Neural progenitor cell (in vitro differentiated cells): ENCODE data around the gene RXRG. TPM values are rescaled to one million over a fixed set of nuclear protein-coding genes. Genes with fewer than 3 reads are reported as not detected.

ENCODE experiments used
- DNase-seq: peaks from one replicate; pipeline ENCODE4 v3.0.0-alpha.2; 2016; ENCODE audit warnings: low spot score
- H2AFZ ChIP-seq: fragments of 200-600 bp; sonication (generic); replicated peaks from 2 replicates; pipeline ENCODE4 v1.6.1; 2016; ENCODE audit warnings: antibody characterized with exemption
- H3F3A ChIP-seq: fragments of 200-600 bp; sonication (generic); 2 replicates; pipeline ENCODE4 v1.6.1; 2016; ENCODE audit warnings: antibody characterized with exemption, low read depth
- H3K27ac ChIP-seq: fragments of 200-600 bp; sonication (generic); 2 replicates; pipeline ENCODE4 v1.5.1; 2016; ENCODE audit warnings: mild to moderate bottlenecking
- H3K27me3 ChIP-seq: fragments of 200-600 bp; sonication (generic); 2 replicates; pipeline ENCODE4 v1.6.1; 2016; ENCODE audit warnings: mild to moderate bottlenecking, moderate library complexity
- H3K36me3 ChIP-seq: fragments of 200-600 bp; sonication (generic); 2 replicates; pipeline ENCODE4 v1.5.1; 2016
- H3K4me1 ChIP-seq: fragments of 200-600 bp; sonication (generic); 2 replicates; pipeline ENCODE4 v1.6.1; 2016; ENCODE audit warnings: mixed run types
- H3K4me2 ChIP-seq: fragments of 200-600 bp; sonication (generic); 2 replicates; pipeline ENCODE4 v1.6.1; 2016
- H3K4me3 ChIP-seq: fragments of 200-600 bp; sonication (generic); 2 replicates; pipeline ENCODE4 v1.5.1; 2016
- H3K79me2 ChIP-seq: fragments of 200-600 bp; sonication (generic); 2 replicates; pipeline ENCODE4 v1.6.1; 2016; ENCODE audit warnings: low read depth
- H3K9ac ChIP-seq: fragments of 200-600 bp; sonication (generic); 2 replicates; pipeline ENCODE4 v1.6.1; 2016
- H3K9me3 ChIP-seq: fragments of 200-600 bp; sonication (generic); 2 replicates; pipeline ENCODE4 v1.5.1; 2016; ENCODE audit warnings: low read depth
- H4K20me1 ChIP-seq: fragments of 200-600 bp; sonication (generic); 2 replicates; pipeline ENCODE4 v1.6.1; 2016; ENCODE audit warnings: low read depth
- H3K27ac Mint-ChIP-seq: 3 replicates; pipeline ENCODE4 v1.8.0; 2021; ENCODE audit warnings: mixed read lengths
- H3K27me3 Mint-ChIP-seq: 2 replicates; pipeline ENCODE4 v1.8.0; 2022; ENCODE audit warnings: low read depth, mild to moderate bottlenecking, inconsistent platforms, moderate library complexity, mixed read lengths; ENCODE audit not compliant: insufficient read depth
- H3K36me3 Mint-ChIP-seq: 3 replicates; pipeline ENCODE4 v1.8.0; 2021; ENCODE audit warnings: mixed read lengths
- H3K4me1 Mint-ChIP-seq: 3 replicates; pipeline ENCODE4 v1.8.0; 2021; ENCODE audit warnings: mixed read lengths
- H3K4me3 Mint-ChIP-seq: 3 replicates; pipeline ENCODE4 v1.8.0; 2021; ENCODE audit warnings: mild to moderate bottlenecking, moderate library complexity, mixed read lengths
- H3K9me3 Mint-ChIP-seq: 3 replicates; pipeline ENCODE4 v1.8.0; 2020; ENCODE audit warnings: mixed read lengths
- EZH2 ChIP-seq: fragments of 200-600 bp; sonication (generic); IDR thresholded peaks from 2 replicates; pipeline ENCODE4 v1.6.1; 2017; ENCODE audit warnings: antibody characterized with exemption, mild to moderate bottlenecking, moderate library complexity
- EZH2phosphoT487 ChIP-seq: fragments of 200-600 bp; sonication (generic); IDR thresholded peaks from 2 replicates; pipeline ENCODE4 v1.6.1; 2017; ENCODE audit warnings: antibody characterized with exemption
- total RNA-seq: library from RNA; depleted of rRNA; stranded (reverse); fragments of >200 nt; gene quantifications from 2 replicates; pipeline ENCODE4 v1.2.3, GENCODE V29; 2015; ENCODE audit warnings: low replicate concordance
- TF ChIP-seq, protein P1 (sequence below): fragments of 200-600 bp; sonication (generic); IDR thresholded peaks from 2 replicates; pipeline ENCODE4 v1.5.1; 2017; ENCODE audit warnings: antibody characterized with exemption, mild to moderate bottlenecking

Gene RXRG
- total RNA-seq, 1 donor from 2014 or later: not detected

DNA sequence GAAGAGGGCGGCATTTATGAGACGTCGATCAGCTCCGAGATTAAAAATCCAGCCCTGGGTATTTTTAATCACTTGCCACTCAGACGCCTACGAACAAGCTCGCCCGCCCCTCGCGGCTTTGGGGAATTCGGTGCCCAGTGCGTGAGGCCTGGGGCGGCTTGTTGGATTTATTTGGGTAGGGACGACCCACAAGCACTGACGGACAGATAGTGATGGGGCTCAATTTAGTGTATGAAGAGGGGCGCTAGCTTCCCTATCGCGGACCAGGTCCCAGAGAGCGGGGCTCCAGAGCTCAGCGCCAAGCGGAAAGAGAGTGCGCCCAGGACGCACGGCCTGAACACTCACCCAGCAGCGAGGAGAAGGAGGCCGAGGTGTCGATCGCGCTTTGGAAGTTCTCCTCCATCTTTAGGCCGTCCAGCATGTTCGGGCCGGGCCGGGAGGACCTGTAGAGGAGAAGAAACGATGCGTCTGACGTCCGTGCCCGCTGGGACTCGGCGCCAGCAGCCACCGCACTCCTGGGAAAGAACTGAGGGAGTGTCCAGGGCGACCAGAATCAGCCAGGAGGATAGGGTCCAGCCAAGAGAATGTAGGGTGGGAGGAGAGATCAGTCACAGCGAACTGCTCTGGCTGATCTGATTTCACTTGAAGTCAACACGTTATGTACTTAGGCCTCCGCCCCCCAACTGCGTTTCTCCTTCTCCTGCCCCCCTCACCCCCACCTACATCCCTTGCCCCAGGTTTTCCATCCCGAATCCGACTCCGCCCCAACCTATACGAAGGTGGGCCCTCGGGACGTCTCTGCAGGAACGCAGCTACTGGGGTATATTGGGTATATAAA, 89.6 kb downstream of the RXRG start:
- Mint-ChIP-seq H3K27me3 (peaks cover 72% of the 10 kb centered on the region), H3K27ac (no peak overlapping the region), H3K9me3 (no peaks in the 10 kb centered on the region), H3K36me3 (peaks cover 4% of the 10 kb centered on the region), H3K4me1 (peaks cover 45% of the 10 kb centered on the region), H3K4me3 (peak overlapping the region; percentile 89)
- peaks cover 68% of the 10 kb centered on the region for H3K4me1 ChIP-seq
- H3K79me2 ChIP-seq: no peaks in the 10 kb centered on the region
- H3K27me3 ChIP-seq: peaks cover 94% of the 10 kb centered on the region
- no peaks in the 10 kb centered on the region for H4K20me1 ChIP-seq
- no peaks in the 10 kb centered on the region for H3K36me3 ChIP-seq
- H3K9ac ChIP-seq: no peak overlapping the region
- H3K9me3 ChIP-seq: no peaks in the 10 kb centered on the region
- peaks cover 61% of the 10 kb centered on the region for H3F3A ChIP-seq
- DNase-seq: peak; percentile 63
- H3K27ac ChIP-seq: no peak overlapping the region
- peak overlapping the region; percentile 97 for H3K4me2 ChIP-seq
- peak overlapping the region; percentile 90 for H2AFZ ChIP-seq
- H3K4me3 ChIP-seq: peak overlapping the region; percentile 65
- TF ChIP-seq EZH2 (no peak), EZH2phosphoT487 (peak; percentile 17)

DNA sequence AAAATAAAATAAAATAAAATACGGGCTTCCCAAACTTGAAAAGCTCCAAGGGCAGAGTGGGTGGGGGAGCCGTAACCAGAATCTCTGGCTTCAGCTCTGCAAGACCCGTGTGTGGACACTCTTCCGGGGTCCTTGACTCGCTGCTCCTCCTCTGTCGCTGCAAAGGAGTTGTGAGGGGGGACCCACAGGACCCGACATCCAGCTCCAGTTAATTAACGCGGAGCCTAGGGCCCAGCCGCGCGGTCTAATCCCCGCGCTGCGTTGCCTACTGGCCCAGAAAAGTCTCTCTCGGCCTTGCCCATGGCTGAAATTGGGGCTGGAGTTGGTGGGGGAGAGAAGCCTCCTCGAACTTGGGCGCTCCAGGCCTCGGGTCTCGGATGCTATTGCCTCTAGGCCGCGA, 90.2 kb downstream of the RXRG start:
- Histone ChIP-seq H3K79me2 (no peaks in the 10 kb centered on the region), H3K4me3 (peak overlapping the region; percentile 65), H3K36me3 (no peaks in the 10 kb centered on the region), H3F3A (peaks cover 68% of the 10 kb centered on the region), H2AFZ (no peak overlapping the region), H3K9ac (no peak overlapping the region), H4K20me1 (no peaks in the 10 kb centered on the region), H3K4me1 (peaks cover 73% of the 10 kb centered on the region), H3K27ac (no peak overlapping the region), H3K9me3 (no peaks in the 10 kb centered on the region), H3K4me2 (peak overlapping the region; percentile 97), H3K27me3 (peaks cover 88% of the 10 kb centered on the region)
- Mint-ChIP-seq H3K27ac (no peak overlapping the region), H3K9me3 (no peaks in the 10 kb centered on the region), H3K27me3 (peaks cover 69% of the 10 kb centered on the region), H3K36me3 (peaks cover 4% of the 10 kb centered on the region), H3K4me1 (peaks cover 45% of the 10 kb centered on the region), H3K4me3 (peak overlapping the region; percentile 89)
- DNase-seq: peak; percentile 70
- TF ChIP-seq EZH2: peak; percentile 68
- peak; percentile 57 for TF ChIP-seq EZH2phosphoT487
- TF ChIP-seq, protein P1, sequence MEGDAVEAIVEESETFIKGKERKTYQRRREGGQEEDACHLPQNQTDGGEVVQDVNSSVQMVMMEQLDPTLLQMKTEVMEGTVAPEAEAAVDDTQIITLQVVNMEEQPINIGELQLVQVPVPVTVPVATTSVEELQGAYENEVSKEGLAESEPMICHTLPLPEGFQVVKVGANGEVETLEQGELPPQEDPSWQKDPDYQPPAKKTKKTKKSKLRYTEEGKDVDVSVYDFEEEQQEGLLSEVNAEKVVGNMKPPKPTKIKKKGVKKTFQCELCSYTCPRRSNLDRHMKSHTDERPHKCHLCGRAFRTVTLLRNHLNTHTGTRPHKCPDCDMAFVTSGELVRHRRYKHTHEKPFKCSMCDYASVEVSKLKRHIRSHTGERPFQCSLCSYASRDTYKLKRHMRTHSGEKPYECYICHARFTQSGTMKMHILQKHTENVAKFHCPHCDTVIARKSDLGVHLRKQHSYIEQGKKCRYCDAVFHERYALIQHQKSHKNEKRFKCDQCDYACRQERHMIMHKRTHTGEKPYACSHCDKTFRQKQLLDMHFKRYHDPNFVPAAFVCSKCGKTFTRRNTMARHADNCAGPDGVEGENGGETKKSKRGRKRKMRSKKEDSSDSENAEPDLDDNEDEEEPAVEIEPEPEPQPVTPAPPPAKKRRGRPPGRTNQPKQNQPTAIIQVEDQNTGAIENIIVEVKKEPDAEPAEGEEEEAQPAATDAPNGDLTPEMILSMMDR: no peak

DNA sequence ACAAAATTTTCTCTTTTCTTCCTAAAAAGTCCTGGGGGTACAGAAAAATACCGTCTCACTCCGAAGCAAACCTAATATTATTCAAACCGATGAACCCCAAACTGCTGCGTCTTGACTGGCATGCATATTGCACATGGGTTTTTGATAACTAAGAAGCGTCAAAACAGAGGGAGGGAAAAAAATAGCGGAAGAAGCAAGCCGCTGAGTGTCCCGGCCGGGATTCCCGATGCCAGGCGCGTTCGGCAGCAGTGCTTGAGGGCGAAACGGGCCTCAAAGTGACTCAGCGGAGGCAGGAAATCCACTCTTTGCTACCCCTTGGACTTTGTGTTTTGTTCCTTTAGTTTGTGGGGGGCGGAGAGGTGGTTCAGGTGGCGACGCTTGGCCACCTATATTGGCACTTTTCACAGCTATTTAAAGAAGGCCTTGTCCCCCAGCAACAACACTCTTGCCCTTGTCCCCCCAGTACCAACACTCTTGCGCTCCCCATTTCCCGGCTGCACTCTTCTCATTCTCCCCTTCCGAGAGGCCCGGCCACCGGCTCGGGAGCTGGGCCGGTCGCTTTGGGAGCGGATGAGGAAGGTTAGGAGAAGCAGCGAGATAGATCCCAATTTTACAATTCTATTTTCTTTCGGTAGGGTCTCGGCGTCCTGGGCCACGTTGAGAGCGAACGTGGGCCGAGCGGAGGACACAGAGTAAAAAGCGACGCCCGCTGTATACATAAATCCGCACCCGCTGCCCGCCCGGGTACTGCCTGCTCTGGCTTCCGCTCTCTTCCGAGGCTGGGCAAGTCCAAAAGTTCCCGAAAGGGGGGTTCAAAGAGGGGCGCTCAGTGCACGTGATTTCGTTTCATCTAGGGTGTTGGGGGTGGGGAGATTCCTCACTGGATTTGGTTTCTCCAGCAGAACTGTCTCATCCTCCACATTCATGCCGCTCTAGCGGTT, 90.9 kb downstream of the RXRG start:
- peaks cover 49% of the 10 kb centered on the region for H3K4me1 Mint-ChIP-seq
- peak overlapping the region; percentile 97 for H3K4me2 ChIP-seq

More for the DNA sequence above, 90.9 kb downstream of the RXRG start:
- Mint-ChIP-seq H3K9me3 (no peaks in the 10 kb centered on the region), H3K27ac (no peak overlapping the region), H3K4me3 (peak overlapping the region; percentile 90), H3K27me3 (peaks cover 73% of the 10 kb centered on the region), H3K36me3 (peaks cover 4% of the 10 kb centered on the region)
- no peak overlapping the region for H3K27ac ChIP-seq
- no peaks in the 10 kb centered on the region for H3K9me3 ChIP-seq
- H3K27me3 ChIP-seq: peaks cover 80% of the 10 kb centered on the region
- H3F3A ChIP-seq: peaks cover 75% of the 10 kb centered on the region
- no peaks in the 10 kb centered on the region for H4K20me1 ChIP-seq
- H3K4me3 ChIP-seq: peak overlapping the region; percentile 65
- TF ChIP-seq EZH2phosphoT487 (peak; percentile 68), EZH2 (peak; percentile 87)
- TF ChIP-seq, protein P1: no peak
- H3K36me3 ChIP-seq: no peaks in the 10 kb centered on the region
- H3K79me2 ChIP-seq: peaks cover 4% of the 10 kb centered on the region
- DNase-seq: peak; percentile 65
- H2AFZ ChIP-seq: peak overlapping the region; percentile 12
- H3K4me1 ChIP-seq: peaks cover 81% of the 10 kb centered on the region
- no peak overlapping the region for H3K9ac ChIP-seq
